Right kidney (tissue), 9 donors: Measurements from ENCODE around the gene C7orf57.
A peak's percentile ranks its signal among the peaks of the same experiment; 100 is the strongest.
"Not testable (repeated sequence)": the region's sequence is repeated elsewhere in the genome, so short reads cannot be mapped to it uniquely, and the experiment has no call there.

Source experiments
- DNase-seq: peaks from one replicate; pipeline ENCODE4 v3.0.0-alpha.2; 2016
- long read RNA-seq, 8 donors: transcript quantifications; one replicate each; lab custom pipeline, GENCODE V29; 2026

The C7orf57 gene
- long read RNA-seq, donor 1 = 0 reads
- long read RNA-seq, donor 2 = 0 reads
- long read RNA-seq, donor 3 = 0 reads
- long read RNA-seq, donor 4 = 0 reads
- long read RNA-seq, donor 5 = 0 reads
- long read RNA-seq, donor 6 = 0 reads
- long read RNA-seq, donor 7 = 0 reads
- long read RNA-seq, donor 8 = 0 reads

GRCh38 chr7:48035301-48035966 is at the start of gene C7orf57:
C7orf57 (plus strand) TSS chr7:48035543; CDS start chr7:48036309, 766 bp downstream.
- peak; percentile 89 for DNase-seq

GRCh38 chr7:47988496-47989386 is 46.6 kb upstream of the C7orf57 start:
- DNase-seq = no peak

- not testable (repeated sequence) for DNase-seq
Observed at GRCh38 chr7:47989607-47990400, 45.5 kb upstream of the C7orf57 start.

GRCh38 chr7:47990592-47990991 is 44.8 kb upstream of the C7orf57 start:
- DNase-seq = no peak

GRCh38 chr7:47991270-47991669 is 44.1 kb upstream of the C7orf57 start:
- no peak for DNase-seq

- peak; percentile 82 for DNase-seq
Observed at GRCh38 chr7:47991741-47992311, 43.5 kb upstream of the C7orf57 start.

- DNase-seq = no peak
Observed at GRCh38 chr7:47992446-47992845, 42.9 kb upstream of the C7orf57 start.

GRCh38 chr7:47999413-47999812 is 35.9 kb upstream of the C7orf57 start:
- no peak for DNase-seq

GRCh38 chr7:48000164-48000563 is 35.2 kb upstream of the C7orf57 start:
- not testable (repeated sequence) for DNase-seq

- DNase-seq = no peak
Observed at GRCh38 chr7:48004032-48004431, 31.3 kb upstream of the C7orf57 start.

- DNase-seq = no peak
Observed at GRCh38 chr7:48004638-48005037, 30.7 kb upstream of the C7orf57 start.

- no peak for DNase-seq
Observed at GRCh38 chr7:48006866-48007265, 28.5 kb upstream of the C7orf57 start.

GRCh38 chr7:48009257-48009656 is 26.1 kb upstream of the C7orf57 start:
- DNase-seq = no peak

- no peak for DNase-seq
Observed at GRCh38 chr7:48009954-48010353, 25.4 kb upstream of the C7orf57 start.

- DNase-seq = no peak
Observed at GRCh38 chr7:48011323-48011722, 24.0 kb upstream of the C7orf57 start.

GRCh38 chr7:48011951-48012350 is 23.4 kb upstream of the C7orf57 start:
- no peak for DNase-seq

GRCh38 chr7:48016641-48017040 is 18.7 kb upstream of the C7orf57 start:
- no peak for DNase-seq

- no peak for DNase-seq
Observed at GRCh38 chr7:48017674-48018073, 17.7 kb upstream of the C7orf57 start.

GRCh38 chr7:48025624-48026023 is 9.7 kb upstream of the C7orf57 start:
- DNase-seq = no peak

- no peak for DNase-seq
Observed at GRCh38 chr7:48028938-48029337, 6.4 kb upstream of the C7orf57 start, which contains the start of gene SUN3. SUN3 (minus strand) TSS chr7:48029107; CDS start chr7:48028938, 169 bp downstream.

- DNase-seq = no peak
Observed at GRCh38 chr7:48031111-48031510, 4.2 kb upstream of the C7orf57 start.

- no peak for DNase-seq
Observed at GRCh38 chr7:48033922-48034321, 1.4 kb upstream of the C7orf57 start.
